ENCODE results near the gene ZNF316. TPM values are rescaled to one million over a fixed set of nuclear protein-coding genes. Genes with fewer than 3 reads are reported as not detected.

Gene ZNF316
- 20.2 and 20.3 TPM in 2 replicates for total RNA-seq

GRCh38 chr7:6636741-6637543 is at the start of gene ZNF316:
ZNF316 (plus strand) TSS chr7:6637318; CDS start chr7:6642410, 5,092 bp downstream.

GRCh38 chr7:6589829-6590644 is 47.1 kb upstream of the ZNF316 start, which contains the start of gene INTS15:
INTS15 (plus strand) TSS chr7:6590021; CDS start chr7:6590284, 263 bp downstream.

DNA sequence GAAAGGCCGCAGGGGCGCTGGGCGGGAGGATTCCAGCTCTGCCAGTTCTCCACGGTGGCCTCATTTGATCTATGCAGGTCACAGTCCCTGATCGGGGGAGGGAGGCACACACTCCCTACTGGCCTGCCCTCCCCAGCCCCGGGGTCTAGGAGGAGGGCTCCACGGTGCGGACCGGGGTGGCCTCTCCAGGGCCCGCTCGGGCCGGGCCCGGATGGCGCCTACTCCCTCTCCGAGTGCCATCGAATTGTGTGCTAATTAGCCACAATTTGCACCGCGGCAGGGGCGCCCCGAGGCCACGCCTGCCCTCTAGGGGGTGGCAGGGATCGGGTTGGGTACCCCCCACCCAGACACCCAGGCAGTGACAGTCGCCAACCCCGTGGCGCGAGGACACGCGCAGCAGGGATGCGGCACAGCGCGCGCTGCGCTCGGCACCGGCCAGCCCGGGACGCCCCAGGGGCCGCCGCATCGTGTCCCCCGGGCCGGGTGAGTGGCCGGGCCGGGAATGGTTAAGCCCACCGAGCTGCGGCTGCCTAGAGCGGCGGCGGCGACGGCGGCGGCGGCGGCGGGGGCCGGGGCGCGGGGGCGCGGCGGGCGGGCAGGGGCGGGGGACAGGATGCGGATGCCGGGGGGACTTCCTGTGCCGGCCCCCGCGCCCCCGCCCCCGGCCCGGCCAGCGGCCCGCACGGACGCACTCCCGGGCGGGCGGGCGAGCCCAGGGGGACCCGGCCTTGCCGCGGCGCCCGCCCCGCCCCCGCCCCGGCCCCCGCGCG is 22.0 kb upstream of the ZNF316 start, which contains the start of gene ZNF853:
Gene ZNF853, plus strand, starts transcription at position 658 of the 770 bp plus-strand sequence. CDS start 565 bp downstream, outside the sequence.

Other genes with a start within 250 kb of the ZNF316 start
- 16.7 and 17.2 TPM in 2 replicates for gene DAGLB, start 189.4 kb upstream of the ZNF316 start, total RNA-seq
- 221 and 231 TPM in 2 replicates for gene KDELR2, start 153.2 kb upstream of the ZNF316 start, total RNA-seq
- 0.12 TPM in 1 of 2 replicates, not detected in the other for gene GRID2IP, start 85.9 kb upstream of the ZNF316 start, total RNA-seq
- gene ZDHHC4, start 59.9 kb upstream of the ZNF316 start, total RNA-seq: 41.2 and 43.8 TPM in 2 replicates
- 12.5 and 13.6 TPM in 2 replicates for gene INTS15, start 47.3 kb upstream of the ZNF316 start, total RNA-seq
- gene ZNF853, start 21.7 kb upstream of the ZNF316 start, total RNA-seq: 0.24 and 0.32 TPM in 2 replicates
- gene ZNF12, start 69.6 kb downstream of the ZNF316 start, total RNA-seq: 23.3 and 27.9 TPM in 2 replicates
- under 0.01 and 0.73 TPM in 2 replicates for gene RSPH10B2, start 116.8 kb downstream of the ZNF316 start, total RNA-seq
- 30.4 and 50.0 TPM in 2 replicates for gene CCZ1B, start 189.0 kb downstream of the ZNF316 start, total RNA-seq

Data from hair follicle dermal papilla cell (primary cell).